ENCODE data around the gene SUMF1.

SUMF1 gene

DNA sequence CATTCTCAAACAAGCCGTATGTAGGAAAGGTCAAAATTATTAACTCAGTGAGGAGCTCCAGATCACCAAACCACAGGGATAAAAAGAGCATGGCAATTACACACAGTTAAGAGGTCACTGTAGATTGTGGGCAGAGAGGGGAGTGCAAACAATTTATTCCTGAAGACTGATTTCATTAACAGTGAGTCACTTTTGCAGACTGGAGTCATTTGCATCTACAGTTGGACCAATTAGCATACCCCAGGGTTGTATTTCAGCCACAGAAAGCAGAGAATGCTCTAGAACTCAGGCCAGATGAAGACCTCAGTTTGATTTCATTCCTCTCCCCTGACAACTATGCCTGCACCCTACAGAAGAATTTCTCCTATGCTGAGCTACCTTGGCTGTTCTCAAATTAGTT, 123.8 kb downstream of the SUMF1 start:
- no peak for DNase-seq (ENCODE audit: low read depth)
- TF ChIP-seq, protein P1, sequence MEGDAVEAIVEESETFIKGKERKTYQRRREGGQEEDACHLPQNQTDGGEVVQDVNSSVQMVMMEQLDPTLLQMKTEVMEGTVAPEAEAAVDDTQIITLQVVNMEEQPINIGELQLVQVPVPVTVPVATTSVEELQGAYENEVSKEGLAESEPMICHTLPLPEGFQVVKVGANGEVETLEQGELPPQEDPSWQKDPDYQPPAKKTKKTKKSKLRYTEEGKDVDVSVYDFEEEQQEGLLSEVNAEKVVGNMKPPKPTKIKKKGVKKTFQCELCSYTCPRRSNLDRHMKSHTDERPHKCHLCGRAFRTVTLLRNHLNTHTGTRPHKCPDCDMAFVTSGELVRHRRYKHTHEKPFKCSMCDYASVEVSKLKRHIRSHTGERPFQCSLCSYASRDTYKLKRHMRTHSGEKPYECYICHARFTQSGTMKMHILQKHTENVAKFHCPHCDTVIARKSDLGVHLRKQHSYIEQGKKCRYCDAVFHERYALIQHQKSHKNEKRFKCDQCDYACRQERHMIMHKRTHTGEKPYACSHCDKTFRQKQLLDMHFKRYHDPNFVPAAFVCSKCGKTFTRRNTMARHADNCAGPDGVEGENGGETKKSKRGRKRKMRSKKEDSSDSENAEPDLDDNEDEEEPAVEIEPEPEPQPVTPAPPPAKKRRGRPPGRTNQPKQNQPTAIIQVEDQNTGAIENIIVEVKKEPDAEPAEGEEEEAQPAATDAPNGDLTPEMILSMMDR (IDR thresholded peaks at IDR 0.05; ENCODE audit: insufficient read depth, low read depth, low read length, missing control alignments): no peak
- H3K4me3 ChIP-seq (ENCODE audit: low read depth, low read length): no peak overlapping the region

DNA sequence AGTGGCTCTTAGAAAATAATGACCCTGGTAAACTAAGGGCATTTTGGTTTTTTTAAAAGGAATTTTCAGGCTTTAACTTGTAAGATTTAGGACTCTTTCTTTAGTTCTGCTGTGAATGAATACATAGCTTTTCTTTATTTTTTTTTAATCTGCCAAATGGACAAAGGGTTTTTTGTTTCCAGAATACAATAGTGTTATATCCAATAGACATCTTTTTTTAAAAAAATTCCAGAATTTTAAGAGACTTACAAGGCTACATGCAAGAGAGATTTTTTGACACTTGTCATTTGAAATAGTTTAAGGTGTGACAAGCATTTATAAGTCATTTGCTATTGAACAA, 125.8 kb downstream of the SUMF1 start:
- DNase-seq (ENCODE audit: low read depth): no peak
- no peak overlapping the region for H3K4me3 ChIP-seq (ENCODE audit: low read depth, low read length)
- TF ChIP-seq, protein P1 (IDR thresholded peaks at IDR 0.05; ENCODE audit: insufficient read depth, low read depth, low read length, missing control alignments): no peak

DNA sequence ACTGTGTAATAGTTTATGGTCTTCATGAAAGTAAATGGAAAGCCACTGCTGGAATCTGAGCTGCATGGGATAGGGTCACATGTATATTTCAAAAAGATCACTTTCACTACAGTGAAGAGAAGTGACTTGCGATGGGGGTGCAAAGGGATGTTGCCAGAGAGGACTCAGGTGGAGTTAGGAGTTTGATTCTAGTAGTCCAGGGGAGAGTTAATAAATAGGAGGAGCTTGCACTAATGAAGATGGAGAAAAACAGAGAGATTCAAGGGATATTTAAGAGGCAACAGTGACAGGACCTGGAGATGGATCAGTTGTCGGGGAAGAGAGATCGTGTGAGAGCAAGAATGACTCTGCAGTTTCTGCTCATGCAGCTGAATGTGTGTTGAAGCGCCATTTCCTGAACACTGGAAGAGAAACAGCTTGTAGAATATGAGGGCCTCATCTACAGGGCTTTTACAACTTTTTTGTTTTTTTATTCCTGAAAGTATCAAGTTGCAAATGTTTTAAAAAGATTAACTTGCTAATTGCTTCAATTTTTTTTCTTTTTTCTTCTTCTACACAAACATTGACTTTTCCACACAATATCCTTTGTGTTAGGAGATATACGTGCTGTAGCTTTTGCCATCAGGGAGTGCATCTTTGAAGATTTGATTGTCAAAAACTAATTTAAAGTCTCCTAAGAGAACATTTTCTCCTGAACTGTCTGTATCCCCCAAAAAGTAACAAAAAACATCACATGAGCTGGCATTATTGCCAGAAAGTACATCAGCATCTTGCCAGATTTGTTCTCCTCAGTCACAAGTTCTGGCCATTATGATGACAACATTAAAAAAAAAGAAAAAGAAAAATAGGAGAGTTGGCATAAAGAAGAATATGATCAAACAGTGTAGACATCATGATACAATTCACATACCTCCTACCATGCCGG, 126.4 kb downstream of the SUMF1 start:
- no peak overlapping the region for H3K4me3 ChIP-seq (ENCODE audit: low read depth, low read length)
- DNase-seq (ENCODE audit: low read depth): no peak
- TF ChIP-seq, protein P1 (IDR thresholded peaks at IDR 0.05; ENCODE audit: insufficient read depth, low read depth, low read length, missing control alignments): no peak

DNA sequence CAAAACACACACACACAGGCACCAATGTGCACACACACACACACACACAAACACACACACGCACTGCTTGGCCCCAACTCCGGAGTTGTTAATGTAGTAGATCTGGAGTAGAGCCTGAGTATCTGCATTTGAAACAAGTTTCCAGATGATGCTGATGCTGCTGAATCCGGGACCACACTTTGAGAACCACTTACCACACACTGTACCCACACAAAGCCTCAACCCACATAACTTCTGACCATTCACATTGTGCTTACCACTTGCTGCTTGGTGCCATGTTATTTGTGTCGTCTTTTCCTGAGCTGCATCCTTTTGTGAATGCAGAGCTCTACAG, 127.0 kb downstream of the SUMF1 start:
- no peak overlapping the region for H3K4me3 ChIP-seq (ENCODE audit: low read depth, low read length)
- TF ChIP-seq, protein P1 (IDR thresholded peaks at IDR 0.05; ENCODE audit: insufficient read depth, low read depth, low read length, missing control alignments): no peak
- no peak for DNase-seq (ENCODE audit: low read depth)

DNA sequence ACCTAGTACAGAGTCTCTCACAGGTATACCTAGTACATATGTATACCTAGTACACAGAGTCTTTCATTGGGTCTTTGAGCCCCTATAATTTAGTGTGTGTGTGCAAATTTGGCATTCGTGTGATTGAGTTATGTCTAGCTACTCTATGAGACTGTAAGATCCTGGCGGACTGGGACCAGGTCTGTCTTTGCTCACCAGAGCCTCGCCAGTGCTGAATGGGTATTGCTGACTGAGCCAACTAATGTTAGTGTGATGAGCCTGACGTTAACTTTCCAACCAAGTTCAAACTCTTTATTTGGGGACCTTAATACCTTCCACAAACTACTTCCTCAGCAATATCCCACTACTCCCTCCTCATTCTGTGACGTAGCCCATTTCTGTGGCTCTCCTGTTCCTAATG, 128.3 kb downstream of the SUMF1 start:
- no peak for DNase-seq (ENCODE audit: low read depth)
- no peak overlapping the region for H3K4me3 ChIP-seq (ENCODE audit: low read depth, low read length)
- TF ChIP-seq, protein P1 (IDR thresholded peaks at IDR 0.05; ENCODE audit: insufficient read depth, low read depth, low read length, missing control alignments): no peak

DNA sequence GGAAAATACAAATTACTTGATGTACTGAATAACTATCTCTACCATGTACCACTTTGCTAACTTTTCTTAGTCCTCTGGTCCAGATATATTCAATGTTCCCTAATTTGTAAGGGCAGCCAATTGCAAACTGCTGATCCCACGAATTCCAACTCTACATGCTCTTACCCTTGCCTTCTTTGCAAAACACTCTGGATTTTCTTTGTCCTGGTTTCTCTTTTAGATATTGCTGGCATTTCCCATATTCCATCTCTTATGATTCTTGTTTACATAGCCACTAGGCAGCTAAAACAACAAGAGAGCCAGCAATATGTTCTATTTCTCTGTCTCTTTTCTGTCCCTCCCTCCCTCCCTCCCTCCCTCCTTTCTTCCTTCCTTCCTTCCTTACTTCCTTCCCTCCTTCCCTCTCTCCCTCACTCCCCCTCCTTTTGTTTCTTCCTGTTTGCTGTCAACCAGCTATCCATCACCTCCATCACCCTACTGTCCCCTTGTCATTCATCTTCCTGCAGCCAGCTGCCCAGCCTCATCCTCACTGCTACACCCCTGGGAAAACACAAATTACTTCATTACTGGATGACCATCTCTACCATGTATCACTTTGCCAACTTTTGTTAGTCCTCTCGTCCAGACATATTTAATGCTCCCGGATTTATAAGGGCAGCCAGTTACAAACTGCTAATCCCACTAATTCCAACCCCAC, 130.1 kb downstream of the SUMF1 start:
- DNase-seq (ENCODE audit: low read depth): no peak
- H3K4me3 ChIP-seq (ENCODE audit: low read depth, low read length): no peak overlapping the region
- TF ChIP-seq, protein P1 (IDR thresholded peaks at IDR 0.05; ENCODE audit: insufficient read depth, low read depth, low read length, missing control alignments): no peak
